ENCODE measurements around the gene SMIM38. TPM values are rescaled to one million over a fixed set of nuclear protein-coding genes. Genes with fewer than 3 reads are reported as not detected.

The SMIM38 gene
- total RNA-seq, 1 donor from 2014 or later = 0.74 TPM

DNA sequence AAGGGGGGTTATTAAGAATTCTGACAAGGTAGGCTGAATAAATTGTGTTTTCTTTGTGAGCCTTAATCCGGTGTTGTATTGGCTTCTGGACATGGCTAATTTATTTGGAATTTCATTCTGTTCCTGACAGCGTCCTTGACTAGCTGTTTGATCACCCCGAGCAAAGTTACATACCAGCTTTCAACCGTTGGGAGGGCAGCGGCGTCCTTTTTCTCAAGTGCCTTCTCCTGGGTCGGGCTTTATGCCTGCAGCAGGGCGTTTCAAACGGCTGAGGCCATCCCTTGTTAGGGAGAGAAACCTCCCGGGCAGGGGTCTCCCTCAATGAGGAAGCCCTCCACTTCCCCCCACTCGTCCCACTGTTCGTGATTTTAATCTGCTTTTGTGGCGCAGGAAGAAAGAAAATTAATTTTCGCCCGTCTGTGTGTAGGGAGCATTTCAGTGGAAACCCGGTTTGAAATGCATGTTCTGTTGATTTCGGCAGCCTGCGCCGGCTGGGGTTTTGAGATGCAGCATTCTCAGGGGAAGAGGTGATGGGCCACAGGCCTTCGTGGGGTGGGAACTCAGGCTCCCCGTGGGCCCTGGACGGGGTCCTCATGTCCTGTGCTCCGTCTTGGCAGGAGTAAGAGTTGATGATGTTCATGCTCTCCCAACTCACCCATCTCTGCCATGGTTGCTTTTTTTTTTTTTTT lies 2.9 kb upstream of the SMIM38 start:
- no peak overlapping the region for H3K27ac ChIP-seq
- no peak for DNase-seq (ENCODE audit: extremely low spot score in 2 of 2)
- H3K4me1 ChIP-seq = peaks cover 22% of the 10 kb centered on the region
- no peak overlapping the region for H3K4me3 ChIP-seq
- H3K27me3 ChIP-seq = no peaks in the 10 kb centered on the region
- no peaks in the 10 kb centered on the region for H3K36me3 ChIP-seq
- H3K9me3 ChIP-seq = no peaks in the 10 kb centered on the region
- intact Hi-C loops (cut with DNase I) = no loop called here
- TF ChIP-seq POLR2AphosphoS5 (IDR thresholded peaks at IDR 0.05; ENCODE audit: insufficient read depth in 1 of 2, low read depth in 1 of 2) = no peak
- no peak for TF ChIP-seq POLR2A (IDR thresholded peaks at IDR 0.05)
- TF ChIP-seq, protein P1, sequence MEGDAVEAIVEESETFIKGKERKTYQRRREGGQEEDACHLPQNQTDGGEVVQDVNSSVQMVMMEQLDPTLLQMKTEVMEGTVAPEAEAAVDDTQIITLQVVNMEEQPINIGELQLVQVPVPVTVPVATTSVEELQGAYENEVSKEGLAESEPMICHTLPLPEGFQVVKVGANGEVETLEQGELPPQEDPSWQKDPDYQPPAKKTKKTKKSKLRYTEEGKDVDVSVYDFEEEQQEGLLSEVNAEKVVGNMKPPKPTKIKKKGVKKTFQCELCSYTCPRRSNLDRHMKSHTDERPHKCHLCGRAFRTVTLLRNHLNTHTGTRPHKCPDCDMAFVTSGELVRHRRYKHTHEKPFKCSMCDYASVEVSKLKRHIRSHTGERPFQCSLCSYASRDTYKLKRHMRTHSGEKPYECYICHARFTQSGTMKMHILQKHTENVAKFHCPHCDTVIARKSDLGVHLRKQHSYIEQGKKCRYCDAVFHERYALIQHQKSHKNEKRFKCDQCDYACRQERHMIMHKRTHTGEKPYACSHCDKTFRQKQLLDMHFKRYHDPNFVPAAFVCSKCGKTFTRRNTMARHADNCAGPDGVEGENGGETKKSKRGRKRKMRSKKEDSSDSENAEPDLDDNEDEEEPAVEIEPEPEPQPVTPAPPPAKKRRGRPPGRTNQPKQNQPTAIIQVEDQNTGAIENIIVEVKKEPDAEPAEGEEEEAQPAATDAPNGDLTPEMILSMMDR (IDR thresholded peaks at IDR 0.05) = no peak

DNA sequence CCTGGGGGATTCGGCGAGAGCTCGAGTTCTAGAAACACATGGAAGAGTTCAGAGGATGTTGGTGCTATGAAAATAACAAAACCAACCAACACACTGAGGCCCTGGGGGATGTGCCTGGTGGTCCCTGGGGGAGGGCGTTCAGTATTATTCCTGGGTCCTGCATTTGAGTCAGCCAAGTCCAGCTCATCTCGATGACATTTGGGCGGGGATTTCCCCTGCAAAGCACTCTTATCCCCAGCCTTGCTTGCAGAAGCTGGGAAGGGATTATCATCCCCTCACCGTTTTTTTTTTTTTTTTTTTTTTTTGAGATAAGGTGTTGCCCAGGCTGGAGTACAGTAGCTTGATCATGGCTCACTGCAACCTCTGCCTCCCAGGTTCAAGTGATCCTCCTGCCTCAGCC lies 2.1 kb upstream of the SMIM38 start:
- no peaks in the 10 kb centered on the region for H3K36me3 ChIP-seq
- intact Hi-C loops (cut with DNase I) = no loop called here
- H3K4me1 ChIP-seq = peaks cover 23% of the 10 kb centered on the region
- no peaks in the 10 kb centered on the region for H3K27me3 ChIP-seq
- no peaks in the 10 kb centered on the region for H3K9me3 ChIP-seq
- no peak overlapping the region for H3K27ac ChIP-seq
- DNase-seq (ENCODE audit: extremely low spot score in 2 of 2) = no peak
- no peak for TF ChIP-seq POLR2AphosphoS5 (IDR thresholded peaks at IDR 0.05; ENCODE audit: insufficient read depth in 1 of 2, low read depth in 1 of 2)
- H3K4me3 ChIP-seq = no peak overlapping the region

DNA sequence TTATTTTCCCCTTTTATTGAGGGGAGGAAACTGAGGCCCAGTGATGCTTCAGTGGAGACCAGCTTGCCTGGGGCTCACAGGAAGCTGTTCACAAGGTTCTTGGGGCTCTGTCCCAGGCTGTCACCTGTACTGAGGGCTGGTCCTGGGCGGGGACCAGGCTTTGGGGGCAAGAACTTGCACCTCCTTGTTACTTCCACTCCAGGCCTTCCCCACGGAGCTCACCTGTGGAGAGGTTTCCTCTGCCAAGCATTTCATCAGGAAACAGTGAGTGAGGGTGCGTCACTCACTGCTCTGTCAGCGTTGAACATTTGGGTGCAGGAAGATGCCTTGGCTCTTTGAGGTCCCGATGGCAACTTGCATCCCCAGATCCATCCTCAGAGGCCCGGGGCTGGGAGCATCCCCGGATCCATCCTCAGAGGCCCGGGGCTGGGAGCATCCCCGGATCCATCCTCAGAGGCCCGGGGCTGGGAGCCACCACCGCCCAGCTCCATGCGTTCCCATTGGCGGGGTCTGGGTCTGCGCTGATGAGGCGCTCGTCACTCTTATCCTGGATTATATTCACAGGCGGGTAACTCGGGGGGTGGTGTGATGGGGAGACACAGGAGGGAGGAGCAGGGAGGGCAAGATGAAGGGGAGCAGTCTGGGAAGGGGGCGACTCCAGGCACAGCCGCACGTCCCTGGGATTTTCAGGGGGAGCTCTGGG lies 1.4 kb upstream of the SMIM38 start:
- H3K4me3 ChIP-seq = no peak overlapping the region
- no peaks in the 10 kb centered on the region for H3K9me3 ChIP-seq
- TF ChIP-seq POLR2A (IDR thresholded peaks at IDR 0.05) (no peak), POLR2AphosphoS5 (IDR thresholded peaks at IDR 0.05; ENCODE audit: insufficient read depth in 1 of 2, low read depth in 1 of 2) (no peak)
- TF ChIP-seq, protein P1 (IDR thresholded peaks at IDR 0.05) = no peak
- H3K4me1 ChIP-seq = peaks cover 23% of the 10 kb centered on the region
- H3K27me3 ChIP-seq = no peaks in the 10 kb centered on the region
- no peak for DNase-seq (ENCODE audit: extremely low spot score in 2 of 2)
- H3K36me3 ChIP-seq = no peaks in the 10 kb centered on the region
- intact Hi-C loops (cut with DNase I) = no loop called here
- no peak overlapping the region for H3K27ac ChIP-seq

DNA sequence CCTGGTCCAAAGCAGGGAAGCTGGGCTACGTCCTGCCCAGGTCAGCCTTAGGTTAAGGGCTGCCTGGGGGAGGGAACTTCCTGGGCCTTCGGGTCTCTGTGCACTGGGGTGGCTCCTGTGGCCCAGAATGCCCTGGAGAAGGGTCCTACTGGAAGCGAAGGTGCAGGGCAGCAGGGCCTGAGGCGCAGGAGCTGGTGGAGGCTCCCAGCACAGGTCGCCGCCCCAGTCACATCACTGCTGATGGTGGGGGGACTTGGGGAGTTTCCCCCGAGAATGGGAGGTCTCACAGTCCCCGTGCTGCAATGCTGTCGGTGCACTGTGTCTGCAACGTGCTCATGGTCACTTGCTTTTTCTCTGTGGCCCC lies 815 bp upstream of the SMIM38 start:
- H3K27me3 ChIP-seq = no peaks in the 10 kb centered on the region
- DNase-seq (ENCODE audit: extremely low spot score in 2 of 2) = no peak
- no peaks in the 10 kb centered on the region for H3K36me3 ChIP-seq
- no peak overlapping the region for H3K27ac ChIP-seq
- intact Hi-C loops (cut with DNase I) = no loop called here
- H3K9me3 ChIP-seq = no peaks in the 10 kb centered on the region
- no peak overlapping the region for H3K4me3 ChIP-seq
- peaks cover 23% of the 10 kb centered on the region for H3K4me1 ChIP-seq
- TF ChIP-seq POLR2A (IDR thresholded peaks at IDR 0.05) = no peak
- no peak for TF ChIP-seq POLR2AphosphoS5 (IDR thresholded peaks at IDR 0.05; ENCODE audit: insufficient read depth in 1 of 2, low read depth in 1 of 2)
- TF ChIP-seq, protein P1 (IDR thresholded peaks at IDR 0.05) = no peak

DNA sequence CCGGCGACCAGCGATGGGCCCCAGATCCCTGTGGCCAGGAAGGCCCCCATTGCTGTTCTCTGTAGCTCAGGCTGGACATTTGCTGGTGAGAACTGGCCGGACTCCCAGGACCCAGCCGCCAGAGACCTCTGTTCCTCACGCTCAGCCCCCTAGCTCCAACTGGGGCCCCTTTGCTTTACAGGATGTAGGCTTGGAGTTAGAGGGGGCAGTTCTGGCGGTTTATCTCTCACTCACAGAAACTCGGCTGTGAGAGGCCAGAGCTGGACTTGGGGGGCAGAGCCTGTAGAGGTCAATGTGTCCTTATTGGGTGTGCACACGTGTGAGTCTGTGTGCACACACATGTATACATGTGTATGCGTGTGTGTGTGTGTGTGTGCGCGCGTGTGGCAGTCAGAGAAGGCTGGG lies 502 bp downstream of the SMIM38 start:
- intact Hi-C loops (cut with DNase I) = no loop called here
- H3K9me3 ChIP-seq = no peaks in the 10 kb centered on the region
- peaks cover 23% of the 10 kb centered on the region for H3K4me1 ChIP-seq

More for the DNA sequence above, 502 bp downstream of the SMIM38 start:
- no peak overlapping the region for H3K27ac ChIP-seq
- H3K36me3 ChIP-seq = no peaks in the 10 kb centered on the region
- no peak overlapping the region for H3K4me3 ChIP-seq
- no peaks in the 10 kb centered on the region for H3K27me3 ChIP-seq
- no peak for DNase-seq (ENCODE audit: extremely low spot score in 2 of 2)
- TF ChIP-seq POLR2AphosphoS5 (IDR thresholded peaks at IDR 0.05; ENCODE audit: insufficient read depth in 1 of 2, low read depth in 1 of 2) = no peak
- TF ChIP-seq, protein P1 (IDR thresholded peaks at IDR 0.05) = no peak
- TF ChIP-seq POLR2A (IDR thresholded peaks at IDR 0.05) = no peak
